Measurements from ENCODE around the gene SEC24A.
"Not testable (repeated sequence)": the region's sequence is repeated elsewhere in the genome, so short reads cannot be mapped to it uniquely, and the experiment has no call there.

Gene SEC24A

DNA sequence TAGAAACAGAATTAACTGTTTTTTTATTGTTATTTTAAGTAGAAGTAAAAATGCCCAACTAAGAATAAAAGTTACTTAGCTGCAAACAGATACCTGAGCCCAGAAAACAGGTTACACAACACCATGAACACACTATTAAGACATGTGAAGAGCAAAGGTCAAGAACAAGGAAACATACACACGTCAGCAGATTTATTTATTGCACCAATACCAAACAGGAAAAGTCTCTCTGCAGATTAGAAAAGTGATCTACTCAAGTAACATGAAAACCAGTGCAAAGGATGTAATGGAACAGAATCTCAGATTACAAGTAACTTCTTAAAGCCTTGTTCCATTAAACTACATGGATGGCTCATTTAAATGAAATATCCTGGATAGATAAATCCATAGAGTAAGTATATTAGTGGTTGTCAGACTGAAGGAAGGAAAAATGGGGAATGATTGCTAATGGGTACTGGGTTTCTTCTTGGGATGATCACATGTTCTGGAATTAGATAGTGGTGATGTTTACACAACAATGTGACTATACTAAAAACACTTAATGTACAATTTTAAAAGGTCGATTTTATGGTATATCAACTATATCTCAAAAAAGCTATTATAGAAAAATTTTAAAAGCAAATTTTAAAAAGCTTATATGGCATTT, 22.1 kb upstream of the SEC24A start:
- peak; percentile 87 for DNase-seq (ENCODE audit: low read depth)
- H3K4me3 ChIP-seq (replicated peaks; ENCODE audit: low read depth, low read length): no peak overlapping the region
- TF ChIP-seq, protein P1, sequence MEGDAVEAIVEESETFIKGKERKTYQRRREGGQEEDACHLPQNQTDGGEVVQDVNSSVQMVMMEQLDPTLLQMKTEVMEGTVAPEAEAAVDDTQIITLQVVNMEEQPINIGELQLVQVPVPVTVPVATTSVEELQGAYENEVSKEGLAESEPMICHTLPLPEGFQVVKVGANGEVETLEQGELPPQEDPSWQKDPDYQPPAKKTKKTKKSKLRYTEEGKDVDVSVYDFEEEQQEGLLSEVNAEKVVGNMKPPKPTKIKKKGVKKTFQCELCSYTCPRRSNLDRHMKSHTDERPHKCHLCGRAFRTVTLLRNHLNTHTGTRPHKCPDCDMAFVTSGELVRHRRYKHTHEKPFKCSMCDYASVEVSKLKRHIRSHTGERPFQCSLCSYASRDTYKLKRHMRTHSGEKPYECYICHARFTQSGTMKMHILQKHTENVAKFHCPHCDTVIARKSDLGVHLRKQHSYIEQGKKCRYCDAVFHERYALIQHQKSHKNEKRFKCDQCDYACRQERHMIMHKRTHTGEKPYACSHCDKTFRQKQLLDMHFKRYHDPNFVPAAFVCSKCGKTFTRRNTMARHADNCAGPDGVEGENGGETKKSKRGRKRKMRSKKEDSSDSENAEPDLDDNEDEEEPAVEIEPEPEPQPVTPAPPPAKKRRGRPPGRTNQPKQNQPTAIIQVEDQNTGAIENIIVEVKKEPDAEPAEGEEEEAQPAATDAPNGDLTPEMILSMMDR (IDR thresholded peaks at IDR 0.05; ENCODE audit: low read length, missing control alignments): no peak

- H3K4me3 ChIP-seq (replicated peaks; ENCODE audit: low read depth, low read length): no peak overlapping the region
- DNase-seq (ENCODE audit: low read depth): no peak
- TF ChIP-seq, protein P1 (IDR thresholded peaks at IDR 0.05; ENCODE audit: low read length, missing control alignments): no peak
Observed at GRCh38 chr5:134634227-134634626, 14.4 kb upstream of the SEC24A start.

DNA sequence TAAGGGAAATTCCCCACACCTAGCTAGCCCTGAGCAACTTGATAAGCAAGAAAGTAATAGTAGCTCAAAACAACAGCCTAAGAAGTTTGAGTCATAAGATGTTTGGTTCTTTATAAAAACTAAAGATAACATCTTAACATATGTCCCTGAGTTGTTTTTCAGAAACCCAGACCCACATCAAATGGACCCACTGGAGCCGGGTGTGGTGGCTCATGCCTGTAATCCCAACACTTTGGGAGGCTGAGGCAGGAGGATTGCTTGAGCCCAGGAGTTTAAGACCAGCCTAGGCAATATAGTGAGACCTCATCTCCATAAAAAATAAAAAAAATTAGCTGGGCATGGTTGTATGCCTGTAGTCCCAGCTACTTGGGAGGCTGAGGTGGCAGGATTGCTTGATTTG, 13.2 kb upstream of the SEC24A start:
- not testable (repeated sequence) for H3K4me3 ChIP-seq (replicated peaks; ENCODE audit: low read depth, low read length); DNase-seq (ENCODE audit: low read depth)

DNA sequence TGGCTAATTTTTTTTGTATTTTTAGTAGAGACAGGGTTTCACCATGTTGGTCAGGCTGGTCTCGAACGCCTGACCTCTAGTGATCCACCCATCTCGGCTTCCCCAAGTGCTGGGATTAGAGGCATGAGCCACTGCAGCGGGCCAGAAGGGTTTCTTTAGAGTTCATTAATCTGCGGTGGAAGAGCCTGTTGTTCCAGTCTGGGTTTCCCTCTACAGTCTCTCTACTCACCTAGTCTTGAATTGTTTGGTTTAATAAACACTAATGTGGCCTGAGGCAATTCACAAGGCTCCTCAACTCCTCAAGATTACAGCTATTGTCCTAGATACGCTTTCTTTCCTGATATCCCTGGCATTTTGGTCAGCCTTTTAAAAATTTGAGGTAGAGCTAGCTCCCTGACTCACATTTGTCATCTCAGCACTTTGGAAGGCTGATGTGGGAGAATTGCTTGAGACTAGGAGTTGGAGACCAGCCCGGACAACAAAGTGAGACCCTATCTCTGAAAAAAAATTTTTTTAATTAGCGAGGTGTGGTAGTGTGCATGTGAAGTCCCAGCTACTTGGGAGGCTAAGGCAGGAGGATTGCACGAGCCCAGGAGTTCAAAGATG, 11.4 kb upstream of the SEC24A start:
- TF ChIP-seq, protein P1 (IDR thresholded peaks at IDR 0.05; ENCODE audit: low read length, missing control alignments): no peak
- no peak for DNase-seq (ENCODE audit: low read depth)

DNA sequence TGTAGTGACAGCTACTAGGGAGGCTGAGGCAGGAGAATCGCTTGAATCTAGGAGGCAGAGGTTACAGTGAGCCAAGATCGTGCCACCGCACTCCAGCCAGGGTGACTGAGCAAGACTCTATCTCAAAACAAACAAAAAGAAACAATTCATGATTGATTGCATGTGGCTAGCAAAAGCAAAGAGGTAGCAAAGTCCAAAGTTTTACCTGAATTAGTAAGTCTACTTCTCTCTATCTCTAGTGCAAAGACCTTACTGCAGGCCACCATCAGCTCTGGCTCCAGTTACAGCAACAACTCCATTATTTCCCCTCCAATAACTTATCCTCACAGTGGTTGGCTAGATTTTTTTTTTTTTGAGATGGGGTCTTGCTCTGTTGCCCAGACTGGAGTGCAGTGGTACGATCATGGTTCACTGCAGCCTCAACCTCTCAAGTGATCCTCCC, 9.8 kb upstream of the SEC24A start:
- DNase-seq (ENCODE audit: low read depth): no peak
- no peak overlapping the region for H3K4me3 ChIP-seq (replicated peaks; ENCODE audit: low read depth, low read length)

More for the DNA sequence above, 11.4 kb upstream of the SEC24A start:
- H3K4me3 ChIP-seq (replicated peaks; ENCODE audit: low read depth, low read length): no peak overlapping the region

GRCh38 chr5:134642931-134643530, 5.6 kb upstream of the SEC24A start:
- TF ChIP-seq, protein P1 (IDR thresholded peaks at IDR 0.05; ENCODE audit: low read length, missing control alignments): no peak
- DNase-seq (ENCODE audit: low read depth): no peak
- no peak overlapping the region for H3K4me3 ChIP-seq (replicated peaks; ENCODE audit: low read depth, low read length)

More for the DNA sequence above, 9.8 kb upstream of the SEC24A start:
- TF ChIP-seq, protein P1 (IDR thresholded peaks at IDR 0.05; ENCODE audit: low read length, missing control alignments): no peak

DNA sequence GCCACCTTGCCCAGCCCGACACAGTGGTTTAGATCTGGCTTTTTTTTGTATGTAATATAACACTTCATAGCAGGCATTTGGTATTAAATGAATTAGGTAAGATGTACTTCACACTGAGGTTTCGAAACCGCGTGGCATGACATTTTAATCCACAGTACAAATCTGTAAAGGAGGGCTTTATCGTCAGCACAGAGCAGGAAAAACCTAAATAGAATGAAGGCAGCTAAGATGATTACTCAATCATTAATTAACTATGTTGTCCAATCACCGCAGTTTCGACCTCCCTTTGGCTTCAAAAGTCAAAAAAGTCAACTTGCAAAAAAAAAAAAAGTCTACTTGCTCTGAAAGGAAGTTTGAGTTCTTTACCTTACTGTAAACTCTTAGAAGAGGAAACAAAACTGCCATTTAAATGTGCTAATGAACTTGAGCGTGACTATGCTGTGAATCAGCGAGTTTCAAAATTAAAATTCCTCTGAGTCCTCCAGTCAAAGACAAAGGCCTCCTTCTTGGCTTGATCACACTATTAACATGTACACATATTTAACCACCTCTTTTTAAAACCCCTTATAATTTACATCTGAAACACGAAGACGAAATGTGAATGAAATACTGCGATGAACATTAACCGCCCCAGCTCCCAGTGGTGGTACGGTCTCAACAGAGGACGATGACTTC, 698 bp upstream of the SEC24A start:
- peak overlapping the region; percentile 99 for H3K4me3 ChIP-seq (replicated peaks; ENCODE audit: low read depth, low read length)
- peak; percentile 61 for DNase-seq (ENCODE audit: low read depth)
- TF ChIP-seq, protein P1 (IDR thresholded peaks at IDR 0.05; ENCODE audit: low read length, missing control alignments): no peak

All from fibroblast of pulmonary artery (primary cell).